HL-60 (cell line): ENCODE measurements around the gene SLCO4A1.
A peak's percentile ranks its signal among the peaks of the same experiment; 100 is the strongest.

ENCODE experiments used
- DNase-seq, 2 experiments: peaks; one replicate each; pipeline ENCODE4 v3.0.0-alpha.2; 2010 to 2020; ENCODE audit warnings: low read depth in 1 of 2, low spot score in 1 of 2
- H3K27ac ChIP-seq: fragments of 250-450 bp; sonication (Bioruptor Pico); replicated peaks from 2 replicates; pipeline ENCODE4 v1.5.1; 2020; ENCODE audit warnings: mild to moderate bottlenecking, moderate library complexity
- H3K27me3 ChIP-seq: fragments of 250-450 bp; sonication (Bioruptor Pico); 2 replicates; pipeline ENCODE4 v1.5.1; 2021; ENCODE audit warnings: mild to moderate bottlenecking, moderate library complexity; ENCODE audit not compliant: insufficient read depth, poor library complexity, severe bottlenecking
- H3K4me3 ChIP-seq: replicated peaks from 2 replicates; pipeline ENCODE4 v1.5.1; 2011; ENCODE audit warnings: mild to moderate bottlenecking, control low read depth, low read length; ENCODE audit not compliant: insufficient read depth
- GABPA ChIP-seq: IDR thresholded peaks from 2 replicates; pipeline ENCODE4 v1.6.1; 2012; ENCODE audit warnings: low read depth
- POLR2AphosphoS5 ChIP-seq: IDR thresholded peaks from 2 replicates; pipeline ENCODE4 v1.6.1; 2012; ENCODE audit warnings: low read depth
- SPI1 ChIP-seq: IDR thresholded peaks from 2 replicates; pipeline ENCODE4 v1.6.1; 2012; ENCODE audit warnings: low read depth, mild to moderate bottlenecking, borderline replicate concordance
- TF ChIP-seq, protein P1 (sequence below): IDR thresholded peaks from 2 replicates; pipeline ENCODE4 v1.6.1; 2012; ENCODE audit warnings: low read depth; ENCODE audit not compliant: insufficient replicate concordance
- TF ChIP-seq, protein P2 (sequence below): IDR thresholded peaks from one replicate; pipeline ENCODE4 v1.5.1; 2011; ENCODE audit warnings: low read length, control low read depth, inconsistent platforms; ENCODE audit not compliant: insufficient read depth

SLCO4A1 gene

DNA sequence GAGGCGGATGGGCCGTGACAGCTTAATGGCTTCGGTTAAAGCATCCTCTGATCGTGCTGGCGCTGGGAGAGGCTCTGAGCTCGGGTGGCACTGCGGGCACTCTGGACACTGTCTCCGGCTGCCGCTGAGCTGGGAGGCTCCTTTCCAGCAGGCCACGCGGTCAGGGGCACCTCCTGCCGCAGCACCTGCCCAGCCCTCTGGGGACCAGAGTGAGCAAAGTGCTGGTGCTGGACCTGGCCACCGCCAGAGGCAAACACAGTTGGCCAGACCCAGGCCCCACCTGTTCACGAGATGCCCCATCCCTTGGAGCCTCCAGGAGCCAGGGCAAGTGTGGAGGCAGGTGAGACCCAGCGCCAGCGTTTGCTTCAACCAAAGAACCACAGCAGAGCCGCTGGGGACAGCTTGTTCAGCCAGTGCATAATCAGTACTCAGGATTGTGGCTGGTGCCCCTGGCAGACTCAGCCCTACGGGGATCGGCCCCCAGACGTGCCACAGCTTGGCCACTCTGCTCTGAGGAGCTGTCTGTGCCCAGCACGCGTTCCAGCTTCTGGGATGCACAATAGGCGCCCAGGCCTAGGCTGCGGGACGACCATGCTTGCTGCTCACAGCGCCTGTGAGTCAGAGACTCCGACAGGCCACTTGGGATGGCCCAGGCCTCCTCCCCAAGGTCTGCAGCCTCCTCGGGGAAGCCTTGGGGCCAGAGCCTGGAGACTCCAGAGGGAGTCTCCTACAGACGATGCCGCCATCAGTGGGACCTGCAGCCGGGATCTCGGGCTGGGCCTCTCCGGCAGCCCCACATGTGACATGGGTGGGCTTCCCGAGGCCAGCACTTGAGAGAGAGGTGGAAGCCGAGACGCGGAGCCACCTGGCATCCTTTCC is 38.2 kb upstream of the SLCO4A1 start:
- Histone ChIP-seq H3K27me3 (no peaks in the 10 kb centered on the region), H3K27ac (peak overlapping the region; percentile 95), H3K4me3 (peak overlapping the region; percentile 37)
- peak in 1 of 2 experiments; percentile 95 for DNase-seq
- TF ChIP-seq SPI1 (no peak), GABPA (no peak; the same call in 1 of the 2 replicates), POLR2AphosphoS5 (no peak; the same call in 1 of the 2 replicates)
- TF ChIP-seq, protein P1, sequence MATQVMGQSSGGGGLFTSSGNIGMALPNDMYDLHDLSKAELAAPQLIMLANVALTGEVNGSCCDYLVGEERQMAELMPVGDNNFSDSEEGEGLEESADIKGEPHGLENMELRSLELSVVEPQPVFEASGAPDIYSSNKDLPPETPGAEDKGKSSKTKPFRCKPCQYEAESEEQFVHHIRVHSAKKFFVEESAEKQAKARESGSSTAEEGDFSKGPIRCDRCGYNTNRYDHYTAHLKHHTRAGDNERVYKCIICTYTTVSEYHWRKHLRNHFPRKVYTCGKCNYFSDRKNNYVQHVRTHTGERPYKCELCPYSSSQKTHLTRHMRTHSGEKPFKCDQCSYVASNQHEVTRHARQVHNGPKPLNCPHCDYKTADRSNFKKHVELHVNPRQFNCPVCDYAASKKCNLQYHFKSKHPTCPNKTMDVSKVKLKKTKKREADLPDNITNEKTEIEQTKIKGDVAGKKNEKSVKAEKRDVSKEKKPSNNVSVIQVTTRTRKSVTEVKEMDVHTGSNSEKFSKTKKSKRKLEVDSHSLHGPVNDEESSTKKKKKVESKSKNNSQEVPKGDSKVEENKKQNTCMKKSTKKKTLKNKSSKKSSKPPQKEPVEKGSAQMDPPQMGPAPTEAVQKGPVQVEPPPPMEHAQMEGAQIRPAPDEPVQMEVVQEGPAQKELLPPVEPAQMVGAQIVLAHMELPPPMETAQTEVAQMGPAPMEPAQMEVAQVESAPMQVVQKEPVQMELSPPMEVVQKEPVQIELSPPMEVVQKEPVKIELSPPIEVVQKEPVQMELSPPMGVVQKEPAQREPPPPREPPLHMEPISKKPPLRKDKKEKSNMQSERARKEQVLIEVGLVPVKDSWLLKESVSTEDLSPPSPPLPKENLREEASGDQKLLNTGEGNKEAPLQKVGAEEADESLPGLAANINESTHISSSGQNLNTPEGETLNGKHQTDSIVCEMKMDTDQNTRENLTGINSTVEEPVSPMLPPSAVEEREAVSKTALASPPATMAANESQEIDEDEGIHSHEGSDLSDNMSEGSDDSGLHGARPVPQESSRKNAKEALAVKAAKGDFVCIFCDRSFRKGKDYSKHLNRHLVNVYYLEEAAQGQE = peak; percentile 25

DNA sequence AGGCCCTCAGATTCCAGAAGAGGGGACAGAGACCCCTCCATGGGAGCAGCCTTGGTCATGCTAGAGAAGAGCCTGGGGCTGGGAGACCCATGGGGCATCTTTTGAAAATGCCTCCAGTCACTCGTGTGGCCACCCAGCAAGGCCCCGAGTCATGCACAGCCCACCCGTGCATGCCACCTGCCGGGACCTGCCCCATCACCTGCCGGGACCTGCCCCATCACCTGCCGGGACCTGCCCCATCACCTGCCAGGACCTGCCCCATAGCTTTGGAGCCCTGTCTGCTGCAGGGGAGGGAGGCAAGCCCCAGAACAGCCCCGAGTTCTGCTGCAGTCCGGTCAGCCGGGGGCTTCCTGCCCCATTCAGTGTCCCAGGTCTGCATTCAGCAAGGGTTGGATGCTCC is 37.5 kb upstream of the SLCO4A1 start:
- no peak for DNase-seq
- Histone ChIP-seq H3K27me3 (no peaks in the 10 kb centered on the region), H3K4me3 (peak overlapping the region; percentile 37; the same call in 1 of the 2 replicates), H3K27ac (peak overlapping the region; percentile 95)
- TF ChIP-seq, protein P1 = no peak
- TF ChIP-seq, protein P2, sequence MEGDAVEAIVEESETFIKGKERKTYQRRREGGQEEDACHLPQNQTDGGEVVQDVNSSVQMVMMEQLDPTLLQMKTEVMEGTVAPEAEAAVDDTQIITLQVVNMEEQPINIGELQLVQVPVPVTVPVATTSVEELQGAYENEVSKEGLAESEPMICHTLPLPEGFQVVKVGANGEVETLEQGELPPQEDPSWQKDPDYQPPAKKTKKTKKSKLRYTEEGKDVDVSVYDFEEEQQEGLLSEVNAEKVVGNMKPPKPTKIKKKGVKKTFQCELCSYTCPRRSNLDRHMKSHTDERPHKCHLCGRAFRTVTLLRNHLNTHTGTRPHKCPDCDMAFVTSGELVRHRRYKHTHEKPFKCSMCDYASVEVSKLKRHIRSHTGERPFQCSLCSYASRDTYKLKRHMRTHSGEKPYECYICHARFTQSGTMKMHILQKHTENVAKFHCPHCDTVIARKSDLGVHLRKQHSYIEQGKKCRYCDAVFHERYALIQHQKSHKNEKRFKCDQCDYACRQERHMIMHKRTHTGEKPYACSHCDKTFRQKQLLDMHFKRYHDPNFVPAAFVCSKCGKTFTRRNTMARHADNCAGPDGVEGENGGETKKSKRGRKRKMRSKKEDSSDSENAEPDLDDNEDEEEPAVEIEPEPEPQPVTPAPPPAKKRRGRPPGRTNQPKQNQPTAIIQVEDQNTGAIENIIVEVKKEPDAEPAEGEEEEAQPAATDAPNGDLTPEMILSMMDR = no peak
- TF ChIP-seq GABPA (no peak), SPI1 (no peak), POLR2AphosphoS5 (no peak)

DNA sequence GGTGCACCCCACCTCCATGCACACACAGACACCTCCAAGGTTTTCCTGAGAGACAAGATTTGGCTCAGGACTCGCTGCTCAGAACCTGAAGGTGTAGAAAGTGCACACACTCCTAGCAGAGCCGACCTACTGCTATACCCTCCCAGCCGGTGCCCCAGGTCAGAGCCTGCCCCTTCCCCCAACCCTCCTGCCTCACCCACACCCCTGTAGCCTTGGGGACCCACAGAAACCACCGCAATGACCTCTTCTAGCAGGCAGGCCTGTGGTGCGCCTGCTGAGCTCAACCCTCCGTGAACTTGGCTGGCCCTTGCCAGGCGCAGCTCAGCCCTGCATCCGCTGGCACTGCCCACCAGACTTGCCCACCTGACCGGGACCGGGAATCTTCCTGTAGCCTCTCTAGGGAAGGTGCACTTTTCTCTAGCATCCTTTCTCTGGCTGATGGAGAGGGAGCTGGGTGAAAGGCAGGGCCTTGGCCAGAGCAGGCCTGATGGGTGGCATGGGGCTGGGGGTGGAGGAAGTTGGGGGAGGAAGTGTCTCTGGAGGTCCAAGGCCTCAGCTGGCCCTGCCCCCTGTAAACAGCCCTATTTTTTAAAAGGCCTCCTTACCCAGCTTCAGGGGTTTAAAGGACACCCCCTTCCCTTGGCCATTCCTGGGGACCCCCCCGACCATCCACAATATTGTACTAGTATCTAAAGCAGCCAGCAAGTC is 36.9 kb upstream of the SLCO4A1 start:
- Histone ChIP-seq H3K27ac (peak overlapping the region; percentile 95), H3K27me3 (no peaks in the 10 kb centered on the region), H3K4me3 (peak overlapping the region; percentile 3; the same call in 1 of the 2 replicates)
- TF ChIP-seq SPI1 (peak; percentile 51; the same call in 1 of the 2 replicates), POLR2AphosphoS5 (no peak)
- TF ChIP-seq, protein P1 = no peak
- TF ChIP-seq, protein P2 = no peak
- DNase-seq = peak in 1 of 2 experiments; percentile 54
